ENCODE measurements around the gene SYT9.
"Not testable (repeated sequence)": the region's sequence is repeated elsewhere in the genome, so short reads cannot be mapped to it uniquely, and the experiment has no call there.

SYT9 gene

GRCh38 chr11:7275133-7275532, 23.4 kb downstream of the SYT9 start:
- DNase-seq = no peak

- peak; percentile 28 for DNase-seq
Observed at GRCh38 chr11:7278314-7278917, 26.7 kb downstream of the SYT9 start.

- DNase-seq = no peak
Observed at GRCh38 chr11:7279676-7280075, 28.0 kb downstream of the SYT9 start.

- no peak for DNase-seq
Observed at GRCh38 chr11:7281079-7281478, 29.4 kb downstream of the SYT9 start.

- no peak for DNase-seq
Observed at GRCh38 chr11:7281809-7282208, 30.1 kb downstream of the SYT9 start.

- DNase-seq = no peak
Observed at GRCh38 chr11:7286178-7286577, 34.5 kb downstream of the SYT9 start.

GRCh38 chr11:7291100-7291829, 39.6 kb downstream of the SYT9 start:
- no peak for DNase-seq

GRCh38 chr11:7292922-7293321, 41.2 kb downstream of the SYT9 start:
- no peak for DNase-seq

- no peak for DNase-seq
Observed at GRCh38 chr11:7299393-7299792, 47.7 kb downstream of the SYT9 start.

GRCh38 chr11:7300281-7300680, 48.6 kb downstream of the SYT9 start:
- DNase-seq = no peak

GRCh38 chr11:7303146-7303545, 51.4 kb downstream of the SYT9 start:
- DNase-seq = no peak

GRCh38 chr11:7306900-7307299, 55.2 kb downstream of the SYT9 start:
- no peak for DNase-seq

- DNase-seq = no peak
Observed at GRCh38 chr11:7307836-7308235, 56.1 kb downstream of the SYT9 start.

GRCh38 chr11:7311903-7312302, 60.2 kb downstream of the SYT9 start:
- DNase-seq = no peak

GRCh38 chr11:7314811-7315604, 63.3 kb downstream of the SYT9 start:
- DNase-seq = no peak

- DNase-seq = no peak
Observed at GRCh38 chr11:7319501-7319900, 67.8 kb downstream of the SYT9 start.

- no peak for DNase-seq
Observed at GRCh38 chr11:7320306-7320705, 68.6 kb downstream of the SYT9 start.

- DNase-seq = no peak
Observed at GRCh38 chr11:7321473-7322450, 70.1 kb downstream of the SYT9 start.

- no peak for DNase-seq
Observed at GRCh38 chr11:7332451-7332850, 80.7 kb downstream of the SYT9 start.

GRCh38 chr11:7332962-7333361, 81.3 kb downstream of the SYT9 start:
- no peak for DNase-seq

GRCh38 chr11:7335442-7335841, 83.7 kb downstream of the SYT9 start:
- DNase-seq = not testable (repeated sequence)

GRCh38 chr11:7341551-7341950, 89.8 kb downstream of the SYT9 start:
- DNase-seq = no peak

Data from retina (tissue), 1 donor.